Tibial artery (tissue), 4 donors: Measurements from ENCODE around the gene TEAD3.
"Not testable (repeated sequence)": the region's sequence is repeated elsewhere in the genome, so short reads cannot be mapped to it uniquely, and the experiment has no call there.

Source experiments
- DNase-seq, 2 donors: peaks; one replicate each; pipeline ENCODE4 v3.0.0-alpha.2; 2019
- H3K27ac ChIP-seq, 2 donors: fragments of 200-600 bp; sonication (generic) in 1 of 2; 1 replicate in 1 of 2; 2 replicates in 1 of 2; pipeline ENCODE4 v1.5.1; 2018 to 2019; ENCODE audit warnings: mild to moderate bottlenecking in 1 of 2
- H3K27me3 ChIP-seq, 2 donors: fragments of 200-600 bp; sonication (generic) in 1 of 2; one replicate each; pipeline versions ENCODE4 v1.5.1 to v1.6.0; 2016 to 2019
- H3K36me3 ChIP-seq, 3 donors: fragments of 200-600 bp; sonication (generic) in 2 of 3; one replicate each; pipeline ENCODE4 v1.5.1; 2016 to 2019; ENCODE audit warnings: mild to moderate bottlenecking in 2 of 3
- H3K4me1 ChIP-seq, 4 donors: fragments of 200-600 bp; sonication (generic) in 2 of 4; 1 replicate in 3 of 4; 2 replicates in 1 of 4; pipeline ENCODE4 v1.5.1; 2016 to 2019
- H3K4me3 ChIP-seq, 2 donors: fragments of 200-600 bp; sonication (generic) in 1 of 2; 1 replicate in 1 of 2; 2 replicates in 1 of 2; pipeline ENCODE4 v1.5.1; 2018 to 2019; ENCODE audit warnings: mild to moderate bottlenecking in 2 of 2
- H3K9me3 ChIP-seq, 3 donors: fragments of 200-600 bp; sonication (generic) in 1 of 3; one replicate each; pipeline ENCODE4 v1.5.1; 2016 to 2019
- CTCF ChIP-seq, 2 experiments: fragments of 200-600 bp in 1 of 2; fragments of 450-650 bp in 1 of 2; IDR thresholded peaks; one replicate each; pipeline ENCODE4 v1.5.1; 2017 to 2019; ENCODE audit warnings: antibody characterized with exemption in 2 of 2, mild to moderate bottlenecking in 1 of 2, moderate library complexity in 1 of 2
- intact Hi-C: fragments of 100-400 bp; cut with DNase I; formaldehyde crosslinking; loops from one replicate; pipeline ENCODE4 v1.15.0; 2023; ENCODE audit warnings: low total_unique reads

Gene TEAD3

GRCh38 chr6:35496841-35497570 is at the start of gene TEAD3:
Gene TEAD3, minus strand, starts transcription at chr6:35497079.
- H3K9me3 ChIP-seq = no peaks in the 10 kb centered on the region
- H3K4me1 ChIP-seq = peaks cover 0 to 56% (median 44%) of the 10 kb centered on the region in 4 donors
- intact Hi-C loops = loop anchor here (2.0 kb wide), 1 partner anchor 28 kb away; the partner anchor contains the start of gene RPL10A
- peak in 1 of 2 donors; percentile 80 for DNase-seq
- peak within 1 kb of the TSS; percentile 92 to 100 for H3K27ac ChIP-seq
- no peaks in the 10 kb centered on the region for H3K27me3 ChIP-seq
- H3K4me3 ChIP-seq = peak within 1 kb of the TSS; percentile 96 to 99
- no peaks in the 10 kb centered on the region for H3K36me3 ChIP-seq
- no peak for TF ChIP-seq CTCF (IDR thresholded peaks at IDR 0.05)

- no peak overlapping the region for H3K27ac ChIP-seq
- no peak overlapping the region for H3K4me3 ChIP-seq
- H3K9me3 ChIP-seq = peaks cover 0 to 12% (median 0%) of the 10 kb centered on the region in 3 donors
- TF ChIP-seq CTCF (IDR thresholded peaks at IDR 0.05) = no peak
- DNase-seq = peak in 1 of 2 donors; percentile 32
- intact Hi-C loops = no loop called here
- H3K36me3 ChIP-seq = no peaks in the 10 kb centered on the region
- H3K27me3 ChIP-seq = peaks cover 0 to 8% of the 10 kb centered on the region in 2 donors
- no peaks in the 10 kb centered on the region for H3K4me1 ChIP-seq
Measured at GRCh38 chr6:35544769-35545361, 48.0 kb upstream of the TEAD3 start.

GRCh38 chr6:35543459-35544193 is 46.7 kb upstream of the TEAD3 start:
- H3K27ac ChIP-seq = no peak overlapping the region
- no peaks in the 10 kb centered on the region for H3K36me3 ChIP-seq
- intact Hi-C loops = no loop called here
- no peak for DNase-seq
- H3K4me3 ChIP-seq = no peak overlapping the region
- peaks cover 0 to 6% of the 10 kb centered on the region in 2 donors for H3K27me3 ChIP-seq
- no peaks in the 10 kb centered on the region for H3K4me1 ChIP-seq
- no peak for TF ChIP-seq CTCF (IDR thresholded peaks at IDR 0.05)
- H3K9me3 ChIP-seq = peaks cover 0 to 8% (median 0%) of the 10 kb centered on the region in 3 donors

GRCh38 chr6:35541836-35542235 is 45.0 kb upstream of the TEAD3 start:
- Histone ChIP-seq H3K4me1 (no peaks in the 10 kb centered on the region), H3K36me3 (no peaks in the 10 kb centered on the region), H3K9me3 (peaks cover 0 to 8% (median 0%) of the 10 kb centered on the region in 3 donors), H3K4me3 (no peak overlapping the region), H3K27ac (no peak overlapping the region), H3K27me3 (peaks cover 0 to 8% of the 10 kb centered on the region in 2 donors)
- no peak for DNase-seq
- intact Hi-C loops = no loop called here
- TF ChIP-seq CTCF (IDR thresholded peaks at IDR 0.05) = no peak

GRCh38 chr6:35539223-35539622 is 42.3 kb upstream of the TEAD3 start:
- Histone ChIP-seq H3K4me1 (no peaks in the 10 kb centered on the region), H3K9me3 (peaks cover 0 to 8% (median 0%) of the 10 kb centered on the region in 3 donors), H3K36me3 (no peaks in the 10 kb centered on the region), H3K27me3 (peaks cover 0 to 13% of the 10 kb centered on the region in 2 donors), H3K27ac (no peak overlapping the region), H3K4me3 (no peak overlapping the region)
- DNase-seq = no peak
- intact Hi-C loops = no loop called here
- TF ChIP-seq CTCF (IDR thresholded peaks at IDR 0.05) = no peak

GRCh38 chr6:35535847-35536246 is 39.0 kb upstream of the TEAD3 start:
- H3K27ac ChIP-seq, H3K4me1 ChIP-seq, intact Hi-C loops, H3K36me3 ChIP-seq, DNase-seq, H3K9me3 ChIP-seq, H3K4me3 ChIP-seq: not testable (repeated sequence)
- H3K27me3 ChIP-seq = peaks cover 0 to 21% of the 10 kb centered on the region in 2 donors
